HG03342 (cell line): ENCODE results near the gene SMU1.
"Not testable (repeated sequence)": the region's sequence is repeated elsewhere in the genome, so short reads cannot be mapped to it uniquely, and the experiment has no call there.

ENCODE experiments used
- ATAC-seq: cut with Tn5 transposase; IDR thresholded peaks from one replicate; pipeline ENCODE4 v1.9.1; 2021; ENCODE audit warnings: mild to moderate bottlenecking, moderate library complexity; ENCODE audit not compliant: unreplicated experiment

SMU1 gene

DNA sequence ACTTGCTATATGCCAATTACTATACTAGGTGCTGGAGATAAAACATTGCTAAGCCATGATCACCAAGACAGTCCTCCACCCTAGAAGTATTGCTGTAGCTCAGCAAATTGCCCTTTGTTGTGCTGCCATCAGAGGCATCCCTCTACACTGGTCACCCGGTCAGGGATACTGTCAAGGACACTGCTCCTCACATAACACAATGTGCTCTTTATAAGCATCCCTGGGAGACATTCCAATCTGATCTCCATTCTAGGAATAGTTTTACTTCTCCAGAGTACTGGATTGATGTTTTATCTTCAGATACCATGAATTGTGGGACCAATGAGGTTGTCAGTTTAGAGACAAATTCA is 61.8 kb downstream of the SMU1 start:
- ATAC-seq: no peak

DNA sequence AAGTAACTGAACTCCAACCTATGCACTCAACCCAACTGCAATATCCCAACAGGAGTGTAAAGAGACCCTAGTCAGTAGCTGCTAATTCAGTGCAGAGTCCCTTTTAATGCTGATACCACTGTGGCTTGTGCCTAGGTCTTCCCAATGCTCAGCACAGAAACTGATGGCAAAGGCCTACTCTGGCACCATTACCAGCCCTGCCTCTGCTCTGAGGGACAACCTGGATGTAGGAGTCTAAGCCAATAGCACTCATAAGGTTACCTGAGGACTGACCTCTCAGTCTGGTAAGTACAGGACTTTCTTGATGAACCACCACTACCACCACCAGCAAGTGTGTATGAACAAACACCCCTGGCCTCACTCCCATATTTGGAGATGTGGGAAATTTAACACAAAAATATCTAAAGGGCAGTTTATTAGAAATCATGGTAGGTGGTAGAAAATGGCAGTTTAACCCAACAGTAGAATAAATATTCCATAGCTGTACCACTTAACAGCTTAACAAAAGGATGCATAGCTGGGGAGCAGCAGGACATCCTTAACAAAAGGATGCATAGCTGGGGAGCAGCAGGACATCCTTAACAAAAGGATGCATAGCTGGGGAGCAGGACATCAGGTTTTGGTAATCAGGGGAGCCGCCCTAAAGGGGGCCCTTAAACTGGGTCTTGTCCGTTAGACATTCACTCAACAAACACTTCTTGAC is 62.4 kb downstream of the SMU1 start:
- ATAC-seq: no peak

DNA sequence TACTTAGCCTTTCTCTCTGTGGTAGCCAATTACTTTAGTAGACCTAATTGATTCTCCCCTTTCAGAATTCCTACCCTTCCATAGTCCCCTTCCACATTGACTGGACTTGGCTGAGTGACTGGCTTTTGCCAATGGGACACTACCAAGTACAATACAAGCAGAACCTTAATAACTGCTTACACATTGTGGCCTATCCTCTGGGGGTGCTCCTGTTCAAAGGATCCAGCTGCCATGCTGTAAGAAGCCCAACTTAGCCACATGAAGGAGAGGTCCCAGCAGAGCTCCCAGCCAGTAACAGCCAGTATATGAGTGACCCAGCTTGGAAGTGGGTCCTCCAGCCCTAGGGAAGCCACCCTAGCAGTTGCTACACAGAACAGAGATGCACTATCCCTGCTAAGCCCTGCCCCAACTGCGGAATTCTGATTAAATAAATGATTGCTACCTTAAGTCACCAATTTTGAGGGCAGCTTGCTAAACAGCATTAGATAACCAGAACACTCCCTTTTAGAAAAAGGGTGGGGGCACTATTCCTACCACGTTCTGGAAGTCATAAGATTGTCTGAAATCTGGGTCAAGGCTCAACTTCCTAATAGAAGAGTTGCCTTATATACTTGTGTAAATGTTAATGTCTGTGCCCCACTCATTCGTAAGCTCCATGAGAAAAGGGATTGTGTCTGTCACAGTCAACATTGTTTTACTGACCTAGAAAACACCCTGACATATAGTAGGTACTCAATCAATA is 64.0 kb downstream of the SMU1 start:
- no peak for ATAC-seq

DNA sequence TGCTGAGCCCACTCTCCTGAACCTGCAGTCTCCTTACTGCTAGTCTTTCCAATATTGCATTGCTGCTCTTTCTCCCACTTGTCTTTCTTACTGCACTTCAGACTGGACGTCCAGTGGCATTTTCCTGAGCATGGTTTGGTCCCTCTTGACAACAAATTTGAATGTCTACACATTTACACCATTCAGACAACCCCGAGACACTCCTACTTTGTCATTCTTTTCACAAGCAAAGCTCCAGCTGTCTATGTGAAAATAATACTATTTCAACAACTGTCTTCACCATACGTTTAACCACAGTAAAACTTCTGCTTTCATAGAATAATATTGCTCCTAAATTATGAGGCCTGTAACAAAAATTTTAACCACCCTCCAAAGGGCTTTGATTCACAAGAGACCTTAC is 64.6 kb downstream of the SMU1 start:
- ATAC-seq: no peak

DNA sequence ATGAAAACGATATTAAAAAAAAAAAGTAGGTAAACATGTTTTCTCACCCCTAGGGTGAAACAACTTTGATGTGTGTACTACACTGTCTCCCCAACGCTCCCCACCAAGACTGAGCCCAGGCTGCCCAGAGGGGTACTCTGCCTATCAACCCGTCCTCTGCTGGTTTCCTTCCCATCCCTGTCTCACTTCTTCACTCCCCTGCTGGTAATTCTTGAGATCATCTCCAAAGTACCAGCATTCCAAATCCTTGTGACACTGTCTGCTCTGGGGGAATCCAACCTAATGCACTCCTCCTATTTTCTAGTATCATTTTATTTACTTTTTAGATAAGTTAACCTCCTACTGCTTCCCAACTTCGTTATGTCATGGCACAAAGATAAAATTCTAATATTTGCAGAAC is 68.7 kb downstream of the SMU1 start:
- ATAC-seq: no peak

DNA sequence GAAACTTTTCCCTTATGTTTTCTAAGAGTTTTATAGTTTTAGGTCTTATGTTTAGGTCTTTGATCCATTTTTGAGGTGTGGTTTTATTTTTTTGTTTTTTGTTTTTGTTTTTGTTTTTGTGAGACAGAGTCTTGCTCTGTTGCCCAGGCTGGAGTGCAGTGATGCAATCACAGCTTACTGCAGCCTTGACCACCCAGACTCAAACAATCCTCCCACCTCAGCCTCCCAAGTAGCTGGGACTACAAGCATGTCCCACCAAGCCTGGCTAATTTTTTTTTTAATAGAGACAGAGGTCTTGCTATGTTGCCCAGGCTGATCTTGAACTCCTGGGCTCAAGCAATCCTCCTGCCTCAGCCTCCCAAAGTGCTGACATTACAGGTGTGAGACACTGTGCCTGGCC is 71.1 kb downstream of the SMU1 start:
- ATAC-seq: not testable (repeated sequence)

DNA sequence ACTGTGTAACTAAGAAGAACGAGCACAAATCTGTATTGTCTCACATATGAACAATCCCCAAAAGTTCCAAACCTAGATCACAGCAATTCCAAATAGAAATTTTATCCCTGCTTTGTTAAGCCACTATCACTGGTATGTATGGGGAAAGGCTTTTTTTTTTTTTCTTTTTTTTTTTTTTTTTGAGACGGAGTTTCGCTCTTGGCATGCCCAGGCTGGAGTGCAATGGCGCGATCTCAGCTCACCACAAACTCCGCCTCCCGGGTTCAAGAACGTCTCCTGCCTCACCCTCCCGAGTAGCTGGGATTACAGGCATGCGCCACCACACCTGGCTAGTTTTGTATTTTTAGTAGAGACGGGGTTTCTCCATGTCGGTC is 75.8 kb downstream of the SMU1 start:
- not testable (repeated sequence) for ATAC-seq

DNA sequence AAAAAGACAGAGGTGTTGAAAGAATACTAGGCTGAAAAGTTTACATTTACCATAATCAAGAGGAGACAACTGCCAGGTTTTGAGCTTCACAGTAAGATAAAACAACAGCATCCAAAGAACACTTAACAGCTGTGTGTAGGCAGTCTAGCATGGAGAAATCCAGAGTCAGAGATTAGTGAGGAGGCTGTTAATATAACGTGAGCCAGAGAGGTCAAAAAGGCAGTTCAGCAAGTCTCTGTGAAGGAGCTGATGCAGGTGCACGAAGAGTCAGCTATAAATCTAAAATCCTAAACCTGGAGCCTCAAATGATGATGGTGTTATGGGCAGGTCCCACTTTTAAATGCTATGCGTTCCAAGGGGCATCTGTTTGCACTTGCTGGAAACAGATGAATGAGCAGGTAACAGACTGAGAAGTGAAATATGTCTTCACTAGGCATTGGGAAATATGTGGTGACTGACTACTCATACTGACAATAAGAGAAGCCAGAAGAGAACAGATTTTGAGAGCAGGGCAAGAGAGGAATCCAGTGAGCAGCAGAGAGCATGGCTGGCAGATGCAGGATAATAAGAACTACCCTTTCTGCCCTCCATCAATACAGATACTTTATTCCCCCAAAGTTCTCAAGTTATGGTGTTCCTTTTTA is 83.8 kb downstream of the SMU1 start:
- no peak for ATAC-seq

DNA sequence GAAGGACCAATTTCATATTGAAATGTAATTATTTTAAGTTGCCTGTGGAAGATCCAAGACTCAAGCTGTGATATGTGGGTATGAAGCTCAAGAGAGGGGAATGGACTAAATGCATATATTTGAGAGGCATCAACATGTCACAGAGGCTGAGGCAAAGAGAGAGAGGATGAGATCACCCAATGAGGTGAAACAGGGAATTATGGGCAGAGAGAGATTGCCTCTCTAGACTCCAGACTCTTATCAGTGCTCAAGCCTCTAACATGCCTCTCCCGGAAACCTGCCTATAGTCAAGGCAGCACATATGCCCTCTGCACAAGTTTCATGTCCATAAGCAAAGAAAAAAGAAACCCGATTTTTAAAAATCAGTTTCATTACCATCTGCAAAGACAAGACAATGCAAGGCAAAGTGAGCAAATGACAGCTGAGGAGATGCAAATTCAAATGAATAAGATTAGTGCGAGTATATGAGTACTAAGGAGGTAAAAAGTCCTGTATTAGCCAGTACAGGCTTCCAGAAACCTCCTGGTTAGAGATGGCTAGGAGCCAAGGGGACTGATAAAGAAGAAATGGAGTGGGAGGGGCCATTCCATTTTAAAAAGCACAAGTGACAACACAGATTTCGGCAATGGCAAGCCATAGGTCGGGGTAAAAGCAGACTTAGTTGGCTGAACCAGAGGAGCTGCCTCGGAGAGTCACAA is 84.4 kb downstream of the SMU1 start:
- ATAC-seq: no peak
